Activated CD4-positive, CD25-positive, alpha-beta regulatory T cell treated with anti-CD3 and anti-CD28 coated beads, Interleukin-2, amount 50 U/mL, for 24 hours (primary cell): Measurements from ENCODE around the gene HELLS.
"Not testable (repeated sequence)": the region's sequence is repeated elsewhere in the genome, so short reads cannot be mapped to it uniquely, and the experiment has no call there.

ENCODE experiments used
- ATAC-seq, 2 donors: fragments of 150-1000 bp; cut with Tn5 transposase; one replicate each; pipeline ENCODE4 v1.10.0; 2021; ENCODE audit warnings: mild to moderate bottlenecking in 1 of 2, moderate library complexity in 1 of 2

Gene HELLS

DNA sequence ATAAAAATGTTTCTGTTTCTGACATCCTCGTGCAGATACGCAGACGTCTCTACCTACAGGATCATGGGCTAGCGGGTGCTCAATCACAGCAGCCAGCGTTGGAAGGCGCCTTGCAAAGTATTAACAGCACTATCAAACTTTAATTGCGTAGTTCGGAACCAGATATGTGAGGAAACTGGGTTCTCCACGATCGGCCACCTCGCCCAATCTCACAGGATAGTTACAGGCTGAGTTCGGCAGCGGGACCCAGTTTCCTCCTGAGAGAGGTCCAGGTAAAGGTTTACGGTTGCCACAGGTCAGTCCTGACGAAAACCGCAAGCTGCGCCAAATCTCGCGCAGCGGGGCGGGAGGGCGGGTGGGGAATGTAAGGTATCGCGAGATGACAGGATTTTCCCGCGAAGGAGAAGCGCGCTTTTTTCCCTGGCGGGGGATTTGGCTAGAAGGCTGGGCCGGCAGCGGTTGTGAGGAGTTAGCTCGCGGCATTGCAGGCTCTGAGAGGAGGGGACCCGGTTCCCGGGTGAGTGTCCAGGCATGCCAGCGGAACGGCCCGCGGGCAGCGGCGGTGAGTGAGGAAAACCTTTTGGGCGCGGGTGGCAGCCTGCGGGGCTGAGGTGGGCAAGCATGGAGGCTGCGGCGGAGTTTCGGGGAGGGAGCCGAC lies at the start of gene HELLS:
HELLS (plus strand) TSS at position 398 of the 658 bp plus-strand sequence; CDS start at position 532, 134 bp downstream.
- peak; percentile 73 to 77 for ATAC-seq

DNA sequence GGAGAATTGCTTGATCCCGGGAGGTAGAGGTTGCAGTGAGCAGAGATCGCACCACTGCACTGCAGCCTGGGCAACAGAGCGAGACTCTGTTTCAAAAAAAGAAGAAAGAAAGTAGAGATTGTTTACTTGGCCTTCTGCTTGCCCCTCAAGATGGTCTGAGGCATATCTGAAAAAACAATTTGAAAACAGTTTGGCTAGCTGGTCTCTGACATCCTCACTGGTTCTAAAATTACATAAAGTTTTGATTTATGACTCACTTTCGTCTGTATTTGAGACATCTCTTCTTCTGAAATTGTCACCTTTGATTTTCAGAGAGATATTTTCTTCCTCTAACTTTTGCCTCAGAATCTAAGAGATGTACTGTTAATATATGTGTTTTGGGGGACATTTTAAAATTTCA lies 49.6 kb upstream of the HELLS start:
- no peak for ATAC-seq

DNA sequence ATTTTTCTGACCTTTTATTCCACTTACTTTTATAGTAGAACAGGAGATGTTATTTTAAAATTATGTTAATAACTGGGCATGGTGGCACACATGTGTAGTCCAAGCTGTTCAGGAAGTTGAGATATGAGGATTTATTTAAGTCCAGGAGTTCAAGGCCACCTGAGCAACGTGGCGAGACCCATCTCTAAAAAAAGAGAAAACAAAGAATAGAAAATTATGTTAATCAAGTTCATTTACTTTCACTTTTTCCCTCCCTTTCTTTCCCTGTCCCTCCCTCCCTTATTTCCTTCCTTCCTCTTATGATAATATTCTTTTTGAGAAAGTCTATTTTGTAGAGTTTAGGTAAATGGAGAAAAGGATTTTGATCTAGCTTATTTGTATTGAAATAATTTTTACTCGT lies 48.9 kb upstream of the HELLS start:
- no peak for ATAC-seq

DNA sequence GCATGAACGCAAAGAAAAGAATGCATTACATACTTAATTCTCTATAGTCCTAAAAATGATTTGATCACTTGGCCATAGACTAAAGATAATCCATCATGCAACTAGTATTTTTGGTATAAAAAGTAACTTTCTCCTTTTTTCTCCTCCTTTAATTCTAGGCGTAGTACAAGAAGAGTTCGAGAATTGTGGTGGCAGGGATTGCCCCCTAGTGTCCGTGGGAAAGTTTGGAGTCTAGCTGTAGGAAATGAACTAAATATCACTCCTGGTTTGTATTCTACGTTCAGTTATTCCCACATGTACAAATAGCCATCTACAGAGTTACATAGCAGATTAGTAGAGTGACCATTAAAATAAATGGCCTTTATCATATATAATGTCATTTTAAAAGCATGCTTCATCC lies 45.5 kb upstream of the HELLS start:
- no peak for ATAC-seq

DNA sequence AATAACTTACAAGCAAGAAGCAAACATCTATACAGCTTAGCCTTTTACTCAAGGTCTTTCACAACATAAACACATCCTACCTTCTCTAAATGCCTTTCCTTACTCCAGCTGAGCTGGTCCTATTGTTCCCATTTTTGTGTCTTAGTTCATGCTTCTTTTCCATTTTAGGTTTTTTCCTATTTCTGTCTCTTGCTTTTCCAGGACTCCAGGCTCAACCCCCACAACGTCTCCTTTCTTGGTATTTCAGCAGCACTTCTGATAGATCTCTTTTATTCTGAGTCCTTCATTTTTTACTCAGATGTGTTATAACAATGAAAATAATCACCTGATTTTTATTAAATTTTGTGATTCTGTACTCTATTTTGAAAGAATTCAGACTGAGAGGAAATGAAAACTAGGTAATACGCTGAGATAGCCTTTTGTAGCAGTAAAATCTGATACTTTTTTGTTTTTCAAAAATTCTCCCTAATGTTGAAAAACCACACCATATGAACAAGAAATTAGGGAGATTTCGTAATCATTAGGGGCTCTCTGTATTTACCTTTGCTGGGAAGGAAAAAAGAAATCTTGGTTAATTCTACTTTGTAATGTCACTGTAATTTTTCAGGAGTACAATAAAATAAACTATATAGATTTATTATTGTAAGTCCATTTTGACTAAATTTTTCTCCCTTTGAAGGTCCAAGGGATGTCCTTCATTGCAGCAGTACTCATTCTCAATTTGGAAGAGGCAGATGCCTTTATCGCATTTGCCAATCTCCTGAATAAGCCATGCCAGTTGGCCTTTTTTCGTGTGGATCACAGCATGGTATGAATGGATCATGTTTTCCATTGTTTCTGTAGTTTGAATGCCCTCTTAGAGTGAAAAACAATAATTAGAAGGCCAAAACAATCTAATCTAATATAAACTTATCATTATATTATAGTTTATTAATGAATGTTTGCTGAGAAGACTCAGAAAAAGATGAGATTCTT lies 24.0 kb upstream of the HELLS start:
- no peak for ATAC-seq

DNA sequence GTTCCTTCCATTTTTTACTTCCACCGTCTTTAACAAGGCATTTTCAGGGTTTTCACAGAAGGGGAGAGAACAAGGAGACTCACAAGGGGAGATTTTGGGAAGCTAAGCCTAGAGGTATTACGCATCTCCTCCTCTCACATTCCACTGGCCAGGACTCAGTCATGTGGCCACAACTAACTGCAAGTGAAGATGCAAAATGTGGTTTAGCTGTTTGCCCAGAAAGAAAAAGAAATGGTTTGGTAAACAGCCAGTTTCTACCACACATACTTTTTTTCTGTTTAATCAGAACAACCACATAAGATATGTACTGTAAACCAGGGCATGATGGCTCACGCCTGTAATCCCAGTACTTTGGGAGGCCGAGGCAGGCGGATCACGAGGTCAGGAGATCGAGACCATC lies 21.4 kb upstream of the HELLS start:
- ATAC-seq = no peak

DNA sequence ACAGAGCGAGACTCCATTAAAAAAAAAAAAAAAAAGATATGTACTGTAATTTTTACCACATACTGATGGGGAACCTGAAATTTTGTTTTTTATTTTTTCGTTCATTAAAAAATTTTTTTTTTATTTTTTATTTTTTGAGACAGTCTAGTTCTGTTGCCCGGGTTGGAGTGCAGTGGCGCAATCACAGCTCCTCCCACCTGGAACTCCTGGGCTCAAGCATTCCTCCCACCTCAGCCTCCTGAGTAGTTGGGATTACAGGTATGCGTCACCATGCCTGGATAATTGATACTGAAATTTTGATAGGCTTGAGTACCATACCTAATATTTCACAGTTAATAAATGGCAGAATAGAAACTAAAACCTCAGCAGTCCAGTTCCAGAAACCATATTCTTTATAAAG lies 20.9 kb upstream of the HELLS start:
- ATAC-seq = no peak

DNA sequence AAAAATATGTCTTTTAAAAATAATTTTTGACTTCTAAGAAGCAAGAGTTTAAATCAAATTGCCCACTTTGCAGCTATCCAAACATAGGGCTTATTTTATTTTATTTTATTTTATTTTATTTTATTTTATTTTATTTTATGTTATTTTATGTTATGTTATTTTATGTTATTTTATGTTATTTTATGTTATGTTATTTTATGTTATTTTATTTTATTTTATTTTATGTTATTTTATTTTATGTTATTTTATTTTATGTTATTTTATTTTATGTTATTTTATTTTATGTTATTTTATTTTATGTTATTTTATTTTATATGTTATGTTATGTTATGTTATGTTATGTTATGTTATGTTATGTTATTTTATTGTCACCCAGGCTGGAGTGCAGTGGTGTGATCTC lies 14.0 kb upstream of the HELLS start:
- not testable (repeated sequence) for ATAC-seq

DNA sequence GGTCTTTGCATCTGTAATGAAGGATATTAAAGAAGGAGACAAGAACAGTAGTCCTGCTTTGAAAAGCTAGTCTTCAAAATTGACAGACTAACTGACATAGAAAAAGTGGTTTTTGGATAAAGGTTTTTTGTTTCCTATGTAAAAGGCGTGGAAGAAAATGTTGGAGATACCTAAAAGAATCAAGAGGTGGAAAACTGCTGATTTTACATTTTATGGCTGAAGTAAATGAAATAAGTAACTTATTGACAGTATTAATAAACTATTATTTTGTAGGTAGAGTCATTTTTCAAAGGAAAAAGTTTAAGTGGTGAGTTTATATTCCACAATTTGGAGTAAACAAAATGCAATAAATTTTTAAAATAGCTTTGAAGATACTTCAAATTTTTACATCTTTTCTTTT lies 12.6 kb upstream of the HELLS start:
- ATAC-seq = no peak

DNA sequence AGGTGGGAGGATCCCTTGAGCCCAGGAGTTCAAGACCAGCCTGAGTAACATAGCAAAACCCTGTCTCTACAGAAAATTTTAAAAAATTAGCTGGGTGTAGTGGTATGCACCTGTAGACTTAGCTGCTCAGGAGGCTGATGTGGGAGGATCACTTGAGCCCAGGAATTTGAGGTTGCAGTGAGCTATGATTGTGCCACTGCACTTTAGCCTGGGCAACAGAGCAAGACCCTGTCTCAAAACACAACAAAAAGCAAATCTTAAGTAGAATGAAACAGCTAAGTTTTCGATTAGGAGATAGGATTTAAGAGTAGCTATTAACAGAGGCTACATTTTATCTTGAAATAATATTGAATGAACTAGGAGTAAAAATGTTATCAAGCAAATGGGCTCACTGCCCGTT lies 3.3 kb upstream of the HELLS start:
- ATAC-seq = not testable (repeated sequence)

DNA sequence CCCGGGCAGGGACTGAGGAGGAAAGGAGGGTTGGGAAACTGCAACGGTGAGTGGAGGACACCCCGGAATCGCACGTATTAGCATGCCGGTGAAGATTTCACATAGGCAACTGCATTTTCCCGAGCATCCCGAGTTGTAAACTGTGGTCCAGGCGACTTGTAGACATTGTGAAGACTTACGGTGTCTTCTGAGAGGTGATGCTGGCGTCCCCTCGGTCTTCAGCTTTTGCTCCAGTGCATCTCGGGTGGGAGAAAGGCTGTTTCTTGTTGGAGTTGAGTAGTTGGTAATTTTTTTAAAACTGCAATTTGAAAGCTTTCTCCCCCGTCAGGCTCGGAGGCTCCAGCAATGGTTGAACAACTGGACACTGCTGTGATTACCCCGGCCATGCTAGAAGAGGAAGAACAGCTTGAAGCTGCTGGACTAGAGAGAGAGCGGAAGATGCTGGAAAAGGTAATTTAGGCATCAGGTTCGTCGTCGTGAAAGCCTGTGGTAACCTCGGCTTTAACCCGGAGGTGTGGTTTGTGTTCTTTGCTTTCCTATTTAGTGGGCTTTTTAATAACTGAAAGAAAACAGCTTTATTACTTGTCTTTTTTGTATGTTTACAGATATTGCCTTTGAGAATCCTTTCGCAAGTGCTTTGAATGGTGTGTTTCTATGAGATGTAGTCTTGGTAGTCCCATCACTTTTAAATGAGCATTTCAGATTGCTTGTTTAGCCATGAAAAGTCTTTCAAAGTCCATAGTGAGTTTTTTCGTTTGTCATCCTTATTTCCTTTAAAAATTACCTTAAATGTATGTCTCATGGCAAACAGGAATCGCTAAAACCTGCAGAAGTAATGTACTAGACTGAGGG lies 687 bp downstream of the HELLS start:
- peak; percentile 4 to 14 for ATAC-seq

DNA sequence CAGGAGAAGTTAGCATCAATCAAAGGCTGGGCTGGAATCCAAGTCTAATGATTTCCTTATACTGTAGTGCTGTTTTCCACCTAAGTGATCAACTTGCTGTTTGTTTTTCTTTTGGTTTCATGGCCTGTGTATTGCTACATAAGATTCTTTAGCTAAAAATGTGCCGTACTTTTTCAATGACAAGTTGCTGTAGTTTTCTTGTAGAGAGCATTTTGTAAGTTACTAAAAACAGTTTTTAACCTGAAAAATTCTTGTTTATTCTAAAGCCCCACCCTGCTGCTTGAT lies 1.3 kb downstream of the HELLS start:
- ATAC-seq = no peak

DNA sequence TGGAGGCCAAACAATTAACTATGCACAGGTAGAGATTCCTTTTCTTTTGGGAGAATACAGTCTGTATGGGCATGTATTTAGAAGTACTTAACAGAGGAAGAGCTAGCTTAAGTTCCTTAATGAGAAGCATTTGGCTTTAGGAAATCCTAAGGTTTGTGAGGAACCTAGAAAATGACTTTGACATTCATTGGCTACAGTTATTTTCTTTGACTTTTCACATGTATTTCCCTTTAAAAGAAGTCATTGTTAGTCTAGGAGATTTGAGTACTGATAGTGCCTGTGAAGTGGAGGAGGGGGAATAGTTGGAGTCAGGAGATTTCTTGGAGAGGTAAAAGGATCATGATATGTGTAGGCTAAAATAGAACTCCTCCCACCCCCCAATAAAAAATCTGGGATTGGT lies 3.6 kb downstream of the HELLS start:
- ATAC-seq = no peak

DNA sequence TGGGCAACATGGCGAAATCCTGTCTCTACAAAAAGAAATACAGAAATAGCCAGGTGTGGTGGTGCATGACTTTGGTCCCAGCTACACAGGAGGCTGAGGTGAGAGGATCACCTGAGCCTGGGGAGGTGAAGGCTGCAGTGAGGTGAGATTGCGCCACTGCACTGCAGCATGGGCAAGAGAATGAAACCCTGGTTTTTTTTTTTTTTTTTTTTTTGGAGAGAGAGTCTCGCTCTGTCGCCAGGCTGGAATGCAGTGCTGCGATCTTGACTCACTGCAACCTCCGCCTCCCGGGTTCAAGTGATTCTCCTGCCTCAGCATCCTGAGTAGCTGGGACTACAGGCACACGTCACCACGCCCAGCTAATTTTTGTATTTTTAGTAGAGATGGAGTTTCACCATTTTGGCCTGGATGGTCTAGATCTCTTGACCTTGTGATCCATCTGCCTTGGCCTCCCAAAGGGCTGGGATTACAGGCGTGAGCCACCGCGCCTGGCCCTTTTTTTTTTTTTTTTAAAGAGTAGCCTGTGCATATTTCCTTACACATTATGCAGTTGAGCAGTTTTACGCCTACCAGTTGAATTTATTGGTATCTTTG lies 22.2 kb downstream of the HELLS start:
- not testable (repeated sequence) for ATAC-seq

DNA sequence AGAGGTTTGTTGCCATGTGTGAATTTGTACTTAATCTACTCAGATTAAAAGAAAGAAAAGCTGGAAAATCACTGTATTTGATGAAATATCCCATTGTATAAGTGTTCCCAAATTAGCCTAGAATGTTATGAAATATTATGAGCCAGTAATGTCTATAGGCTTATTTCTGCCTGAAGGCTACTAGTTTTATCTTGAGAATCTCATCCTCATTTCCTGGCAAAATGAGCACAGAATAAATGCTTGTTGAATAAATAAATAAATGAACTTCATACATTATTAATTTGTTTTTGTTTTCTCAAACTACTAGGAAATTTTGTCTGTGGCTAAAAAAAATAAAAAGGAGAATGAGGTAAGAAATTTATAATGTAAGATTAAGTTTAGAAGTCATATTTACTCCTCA lies 25.5 kb downstream of the HELLS start:
- no peak for ATAC-seq

DNA sequence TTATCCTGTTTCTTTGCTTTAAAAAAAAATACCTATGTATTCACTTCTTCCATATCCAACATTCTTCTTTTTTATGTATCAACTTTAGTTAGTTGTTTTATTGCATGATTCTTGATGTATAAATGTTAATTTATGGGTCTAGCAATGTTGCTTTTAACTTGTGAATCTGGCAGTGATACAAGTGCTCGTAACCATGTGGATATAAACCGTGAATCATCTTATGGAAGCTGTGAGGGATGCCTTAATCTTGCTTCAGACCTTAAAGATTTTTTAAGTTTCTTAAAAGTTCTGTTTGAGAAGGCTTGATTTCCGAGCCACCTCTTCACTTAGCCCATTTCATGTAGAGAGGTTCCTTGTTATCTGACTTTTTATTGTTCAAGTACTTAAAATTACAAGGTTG lies 25.9 kb downstream of the HELLS start:
- ATAC-seq = no peak

DNA sequence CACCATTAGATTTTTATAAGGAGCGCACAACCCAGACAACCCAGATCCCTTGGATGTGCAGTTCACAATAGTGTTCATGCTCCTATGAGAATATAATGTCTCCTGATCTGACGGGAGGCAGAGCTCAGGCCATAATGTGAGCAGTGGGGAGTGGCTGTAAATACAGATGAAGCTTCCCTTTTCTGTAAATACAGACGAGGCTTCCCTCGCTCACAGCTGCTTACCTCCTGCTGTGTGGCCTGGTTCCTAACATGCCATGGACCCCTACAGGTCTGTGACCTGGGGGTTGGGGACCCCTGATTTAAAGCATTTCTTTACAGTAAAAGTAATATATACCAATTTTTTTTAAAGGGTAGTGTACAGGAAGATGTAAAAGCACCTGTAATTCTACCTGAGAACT lies 33.2 kb downstream of the HELLS start:
- no peak for ATAC-seq

DNA sequence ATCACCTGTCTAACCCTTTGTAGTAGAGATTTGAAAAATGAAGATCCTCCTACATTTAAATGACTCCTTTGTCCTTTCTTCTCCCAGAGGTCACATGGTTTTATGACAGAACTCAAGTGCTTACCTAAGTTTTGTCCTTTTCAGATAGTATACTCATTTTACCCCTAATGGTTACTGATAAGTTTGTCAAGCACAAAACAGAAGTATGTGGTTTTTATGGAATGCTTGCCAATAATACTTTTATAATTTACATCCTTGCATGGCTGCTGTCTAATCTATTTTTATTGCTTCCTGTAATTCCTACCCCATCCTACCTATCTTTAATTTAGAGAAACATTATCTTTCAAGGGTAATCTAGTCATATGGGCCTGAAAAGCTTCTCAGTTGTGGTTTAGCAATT lies 37.5 kb downstream of the HELLS start:
- ATAC-seq = no peak

DNA sequence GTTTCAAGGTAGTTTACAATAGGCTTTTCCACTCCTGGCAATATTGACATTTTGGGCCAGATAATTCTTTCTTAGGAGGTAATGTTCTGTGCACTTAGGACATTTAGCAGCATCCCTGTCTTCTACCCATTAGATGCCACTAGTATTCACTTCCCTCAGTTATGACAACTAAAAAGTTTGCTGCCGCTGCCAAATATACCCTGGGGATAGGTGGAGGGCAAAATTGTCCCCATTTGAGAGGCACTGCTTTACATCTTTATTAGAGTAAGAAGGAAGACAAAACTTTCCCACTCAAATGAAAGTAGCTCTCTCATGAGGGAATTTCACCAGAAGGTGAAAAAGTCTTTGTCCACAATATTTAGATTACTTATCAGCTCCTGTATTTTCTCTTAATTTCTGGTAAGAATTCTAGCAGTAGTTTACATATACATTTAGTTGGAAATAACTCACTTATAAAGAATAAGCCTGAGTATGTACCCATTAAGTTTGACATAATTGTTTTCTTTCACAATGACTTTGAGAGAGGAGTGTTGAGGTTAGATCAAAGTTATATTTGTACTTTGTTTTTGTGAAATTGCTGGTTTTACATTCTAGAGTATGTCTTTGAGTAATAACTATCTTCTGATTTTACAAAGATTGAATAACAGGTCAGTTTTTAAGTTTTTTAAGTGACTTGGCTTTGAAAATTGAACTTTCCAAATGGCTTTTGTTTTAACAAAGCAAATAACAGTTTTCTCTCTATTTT lies 46.0 kb downstream of the HELLS start:
- peak; percentile 71 to 90 for ATAC-seq

DNA sequence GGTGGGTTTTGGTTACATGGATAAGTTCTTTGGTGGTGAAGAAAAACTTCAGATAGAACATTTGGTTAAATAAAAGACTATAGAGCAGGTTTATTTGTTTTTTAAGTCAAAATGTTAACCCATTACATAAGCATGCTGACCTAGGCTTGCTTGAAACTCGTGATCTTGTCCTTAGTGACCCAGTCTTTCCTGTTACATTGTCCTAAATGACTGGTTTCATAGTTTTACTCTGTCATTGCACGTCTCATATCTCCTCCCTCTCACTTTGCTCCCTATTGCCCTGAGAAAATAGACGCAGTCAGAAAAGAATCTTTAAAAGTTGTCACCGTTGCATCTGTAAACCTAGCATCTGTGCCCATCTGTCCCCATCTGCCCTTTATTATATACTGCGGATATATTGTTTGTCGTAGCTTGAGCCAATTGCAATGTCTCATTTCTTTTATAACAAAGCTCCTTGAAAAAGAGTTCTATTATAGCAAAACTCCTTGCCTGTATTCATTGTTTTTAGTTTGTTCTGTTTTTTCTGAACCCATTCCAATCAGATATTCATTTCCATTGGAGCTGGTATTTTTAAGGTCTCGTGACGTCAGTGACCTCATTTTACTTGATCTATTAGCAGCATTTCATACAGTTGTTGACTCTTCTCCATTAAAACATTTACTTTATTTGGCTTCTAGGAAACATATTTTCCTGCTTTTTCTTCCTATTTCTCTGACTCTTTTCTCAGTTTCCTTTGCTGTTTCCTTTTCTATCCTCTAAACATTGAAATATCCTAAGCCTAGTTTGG lies 57.3 kb downstream of the HELLS start:
- ATAC-seq = no peak

DNA sequence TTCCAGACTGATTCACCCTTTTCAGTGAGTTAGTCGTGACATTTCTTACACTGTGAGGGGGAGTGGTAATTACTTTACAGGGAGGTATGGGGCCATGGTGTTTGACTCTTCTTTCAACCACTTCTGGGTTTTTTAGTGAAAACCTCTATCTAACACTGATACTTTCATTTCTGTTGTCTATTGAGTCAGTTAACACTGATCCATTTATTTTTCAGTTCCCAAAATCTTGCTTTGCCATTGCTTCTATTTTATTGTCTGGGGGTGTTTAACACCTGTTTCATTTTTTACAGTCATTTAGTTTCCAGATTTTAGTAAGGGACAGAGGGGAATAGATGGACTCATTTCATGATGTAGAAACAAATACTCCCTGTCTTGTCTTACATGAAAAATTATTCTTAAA lies 61.5 kb downstream of the HELLS start:
- ATAC-seq = peak; percentile 61 to 81
